Gastroesophageal sphincter (tissue), 4 donors: ENCODE data around the gene ERBIN. TPM values are rescaled to one million over a fixed set of nuclear protein-coding genes. Genes with fewer than 3 reads are reported as not detected.

ENCODE experiments used
- ATAC-seq: fragments of 150-250 bp; one replicate; pipeline ENCODE4 v1.9.1; 2016; ENCODE audit warnings: mild to moderate bottlenecking, moderate library complexity
- H3K27ac ChIP-seq, 4 donors: fragments of 200-600 bp; sonication (generic) in 3 of 4; 1 replicate in 3 of 4; 2 replicates in 1 of 4; pipeline ENCODE4 v1.5.1; 2016 to 2019
- H3K27me3 ChIP-seq: fragments of 200-600 bp; sonication (generic); one replicate; pipeline ENCODE4 v1.5.1; 2019
- H3K36me3 ChIP-seq, 2 donors: fragments of 200-600 bp; sonication (generic); one replicate each; pipeline ENCODE4 v1.5.1; 2019; ENCODE audit warnings: control low read depth in 1 of 2
- H3K4me1 ChIP-seq, 3 donors: fragments of 200-600 bp; sonication (generic); 1 replicate in 2 of 3; 2 replicates in 1 of 3; pipeline ENCODE4 v1.5.1; 2016 to 2019; ENCODE audit warnings: control low read depth in 2 of 3
- H3K4me3 ChIP-seq, 2 donors: fragments of 200-600 bp; sonication (generic); one replicate each; pipeline ENCODE4 v1.5.1; 2019; ENCODE audit warnings: mild to moderate bottlenecking in 1 of 2, moderate library complexity in 1 of 2
- H3K9me3 ChIP-seq, 3 donors: fragments of 200-600 bp; sonication (generic); one replicate each; pipeline ENCODE4 v1.5.1; 2017 to 2019; ENCODE audit warnings: control low read depth in 2 of 3
- CTCF ChIP-seq, 4 experiments: fragments of 200-600 bp in 2 of 4; fragments of 450-650 bp in 2 of 4; sonication (generic) in 1 of 4; IDR thresholded peaks; one replicate each; pipeline ENCODE4 v1.5.1; 2017 to 2019; ENCODE audit warnings: antibody characterized with exemption in 4 of 4, mild to moderate bottlenecking in 2 of 4, moderate library complexity in 2 of 4
- EP300 ChIP-seq: sonication (generic); formaldehyde crosslinking; IDR thresholded peaks from one replicate; pipeline ENCODE4 v1.6.1; 2017; ENCODE audit warnings: antibody characterized with exemption, mild to moderate bottlenecking
- POLR2A ChIP-seq, 2 donors: fragments of 450-650 bp; IDR thresholded peaks; one replicate each; pipeline ENCODE4 v1.6.1; 2017; ENCODE audit warnings: antibody characterized with exemption in 2 of 2, mild to moderate bottlenecking in 2 of 2, moderate library complexity in 1 of 2
- POLR2AphosphoS5 ChIP-seq: sonication (generic); formaldehyde crosslinking; IDR thresholded peaks from one replicate; pipeline ENCODE4 v1.6.1; 2017; ENCODE audit warnings: antibody characterized with exemption
- WGBS, 2 donors: methylation state at CpG; one replicate each; pipeline ENCODE4 v1.1.5; 2018; ENCODE audit warnings: low coverage in 1 of 2; 5-methylcytosine and 5-hydroxymethylcytosine counted together
- total RNA-seq, 4 donors: library from RNA; depleted of rRNA; stranded (reverse); fragments of >200 nt; gene quantifications; one replicate each; pipeline ENCODE4 v1.1.0, GENCODE V29; 2016

Gene ERBIN
- total RNA-seq, 4 donors from 2014 or later = 54.4 to 71.6 (median 62.7) TPM

GRCh38 chr5:65893749-65894430 is 32.5 kb upstream of the ERBIN start:
- H3K27ac ChIP-seq = no peak overlapping the region
- TF ChIP-seq POLR2AphosphoS5 = no peak
- TF ChIP-seq EP300 = no peak
- TF ChIP-seq CTCF (IDR thresholded peaks at IDR 0.05) = no peak
- no peak for TF ChIP-seq POLR2A (IDR thresholded peaks at IDR 0.05)
- H3K4me3 ChIP-seq = no peak overlapping the region
- no peaks in the 10 kb centered on the region for H3K9me3 ChIP-seq
- 60 to 77% methylated on average over 2 to 5 of the region's 9 CpGs for WGBS, 2 donors
- no peak for ATAC-seq
- no peaks in the 10 kb centered on the region for H3K27me3 ChIP-seq
- H3K4me1 ChIP-seq = no peaks in the 10 kb centered on the region
- no peaks in the 10 kb centered on the region for H3K36me3 ChIP-seq

- Histone ChIP-seq H3K36me3 (no peaks in the 10 kb centered on the region), H3K4me3 (no peak overlapping the region), H3K4me1 (no peaks in the 10 kb centered on the region), H3K9me3 (no peaks in the 10 kb centered on the region), H3K27ac (no peak overlapping the region), H3K27me3 (no peaks in the 10 kb centered on the region)
- 78 to 94% methylated on average over 2 to 3 of the region's 3 CpGs for WGBS, 2 donors
- no peak for TF ChIP-seq POLR2A (IDR thresholded peaks at IDR 0.05)
- TF ChIP-seq EP300 = no peak
- no peak for TF ChIP-seq POLR2AphosphoS5
- ATAC-seq = no peak
Observed at GRCh38 chr5:65895891-65896290, 30.5 kb upstream of the ERBIN start.

GRCh38 chr5:65900746-65901145 is 25.6 kb upstream of the ERBIN start:
- ATAC-seq = no peak
- no peaks in the 10 kb centered on the region for H3K27me3 ChIP-seq
- no peaks in the 10 kb centered on the region for H3K36me3 ChIP-seq
- H3K4me3 ChIP-seq = no peak overlapping the region
- no peak overlapping the region for H3K27ac ChIP-seq
- TF ChIP-seq POLR2AphosphoS5 (no peak), EP300 (no peak), POLR2A (IDR thresholded peaks at IDR 0.05) (no peak), CTCF (IDR thresholded peaks at IDR 0.05) (no peak)
- H3K9me3 ChIP-seq = no peaks in the 10 kb centered on the region
- no peaks in the 10 kb centered on the region for H3K4me1 ChIP-seq
- WGBS, 2 donors = 75 to 100% methylated on average over 1 to 2 of the region's 2 CpGs

- Histone ChIP-seq H3K27ac (no peak overlapping the region), H3K4me3 (no peak overlapping the region), H3K9me3 (no peaks in the 10 kb centered on the region), H3K27me3 (no peaks in the 10 kb centered on the region), H3K4me1 (no peaks in the 10 kb centered on the region), H3K36me3 (no peaks in the 10 kb centered on the region)
- WGBS, 2 donors = 52% methylated on average over 2 of the region's 4 CpGs; no CpG with 5 or more reads in 1 of the 2 donors
- TF ChIP-seq CTCF (IDR thresholded peaks at IDR 0.05) (no peak), POLR2A (IDR thresholded peaks at IDR 0.05) (no peak), EP300 (no peak), POLR2AphosphoS5 (no peak)
- no peak for ATAC-seq
Observed at GRCh38 chr5:65902104-65902503, 24.3 kb upstream of the ERBIN start.

- TF ChIP-seq EP300 (no peak), CTCF (IDR thresholded peaks at IDR 0.05) (no peak), POLR2A (IDR thresholded peaks at IDR 0.05) (no peak), POLR2AphosphoS5 (no peak)
- H3K9me3 ChIP-seq = no peaks in the 10 kb centered on the region
- H3K36me3 ChIP-seq = no peaks in the 10 kb centered on the region
- no peaks in the 10 kb centered on the region for H3K27me3 ChIP-seq
- no peak overlapping the region for H3K4me3 ChIP-seq
- ATAC-seq = no peak
- H3K27ac ChIP-seq = no peak overlapping the region
- H3K4me1 ChIP-seq = no peaks in the 10 kb centered on the region
- 82 to 100% methylated on average over 1 of the region's 1 CpG for WGBS, 2 donors
Observed at GRCh38 chr5:65903581-65903980, 22.8 kb upstream of the ERBIN start.
